GM18861 (cell line): ENCODE data around the gene MRPL55.

Experiments used
- ATAC-seq: cut with Tn5 transposase; IDR thresholded peaks from one replicate; pipeline ENCODE4 v1.9.1; 2021; ENCODE audit not compliant: unreplicated experiment

The MRPL55 gene

DNA sequence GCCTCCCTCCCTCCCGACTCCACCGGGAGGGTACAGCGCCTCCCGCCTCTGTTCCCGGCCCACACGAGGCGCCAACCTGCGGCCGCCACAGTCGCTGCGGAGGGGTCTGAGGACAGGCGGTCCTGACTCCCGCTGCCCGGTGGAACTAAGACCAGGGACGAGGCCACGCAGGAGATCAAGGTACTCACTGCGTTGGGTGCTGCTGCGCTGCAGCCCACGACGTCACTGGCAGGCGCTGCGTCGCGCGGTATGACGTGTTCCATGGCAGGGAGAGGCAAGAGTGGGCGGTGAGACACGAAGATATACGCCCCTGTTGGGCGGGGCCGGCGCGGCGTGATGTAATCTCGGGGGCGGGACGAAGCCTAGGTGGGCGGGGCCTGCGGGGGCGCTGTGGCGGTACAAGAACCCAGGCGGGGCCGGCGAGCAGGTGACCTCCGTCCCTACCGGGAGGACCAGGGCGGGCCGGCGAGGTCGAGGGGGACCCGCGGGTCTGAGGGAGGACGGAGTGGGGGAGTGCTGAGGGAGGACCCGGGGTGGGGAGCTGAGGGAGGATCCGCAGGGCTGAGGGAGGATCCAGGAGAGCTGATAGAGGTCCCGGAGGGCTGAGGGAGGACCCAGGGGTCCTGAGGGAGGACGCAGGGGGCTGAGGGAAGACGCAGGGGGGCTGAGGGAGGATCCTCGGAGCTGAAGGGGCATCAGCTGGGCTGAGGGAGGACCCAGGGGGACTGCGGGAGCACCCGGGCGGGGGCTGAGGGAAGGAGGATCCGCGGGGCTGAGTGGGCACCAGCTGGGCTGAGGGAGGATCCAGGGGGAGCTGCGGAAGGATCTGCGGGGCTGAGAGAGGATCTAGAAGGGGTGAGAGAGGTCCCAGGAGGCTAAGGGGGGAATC is at the start of gene MRPL55:
MRPL55 (minus strand) TSS at position 227 of the 889 bp plus-strand sequence. CDS start 1,039 bp downstream, outside the sequence.
- peak; percentile 85 for ATAC-seq

DNA sequence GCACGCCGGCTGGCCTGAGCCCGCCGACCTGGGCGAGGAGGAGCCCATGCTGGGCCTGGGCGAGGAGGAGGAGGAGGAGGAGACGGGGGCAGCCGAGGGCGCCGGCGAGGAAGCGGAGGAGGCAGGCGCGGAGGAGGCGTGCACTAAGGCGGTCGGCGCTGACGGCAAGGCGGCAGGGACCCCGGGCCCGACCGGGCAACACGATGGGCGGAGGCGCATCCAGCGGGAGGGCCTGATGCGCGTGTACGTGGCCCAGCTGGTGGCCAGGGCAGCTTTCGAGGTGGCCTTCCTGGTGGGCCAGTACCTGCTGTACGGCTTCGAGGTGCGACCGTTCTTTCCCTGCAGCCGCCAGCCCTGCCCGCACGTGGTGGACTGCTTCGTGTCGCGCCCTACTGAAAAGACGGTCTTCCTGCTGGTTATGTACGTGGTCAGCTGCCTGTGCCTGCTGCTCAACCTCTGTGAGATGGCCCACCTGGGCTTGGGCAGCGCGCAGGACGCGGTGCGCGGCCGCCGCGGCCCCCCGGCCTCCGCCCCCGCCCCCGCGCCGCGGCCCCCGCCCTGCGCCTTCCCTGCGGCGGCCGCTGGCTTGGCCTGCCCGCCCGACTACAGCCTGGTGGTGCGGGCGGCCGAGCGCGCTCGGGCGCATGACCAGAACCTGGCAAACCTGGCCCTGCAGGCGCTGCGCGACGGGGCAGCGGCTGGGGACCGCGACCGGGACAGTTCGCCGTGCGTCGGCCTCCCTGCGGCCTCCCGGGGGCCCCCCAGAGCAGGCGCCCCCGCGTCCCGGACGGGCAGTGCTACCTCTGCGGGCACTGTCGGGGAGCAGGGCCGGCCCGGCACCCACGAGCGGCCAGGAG is 49.3 kb upstream of the MRPL55 start:
- no peak for ATAC-seq

DNA sequence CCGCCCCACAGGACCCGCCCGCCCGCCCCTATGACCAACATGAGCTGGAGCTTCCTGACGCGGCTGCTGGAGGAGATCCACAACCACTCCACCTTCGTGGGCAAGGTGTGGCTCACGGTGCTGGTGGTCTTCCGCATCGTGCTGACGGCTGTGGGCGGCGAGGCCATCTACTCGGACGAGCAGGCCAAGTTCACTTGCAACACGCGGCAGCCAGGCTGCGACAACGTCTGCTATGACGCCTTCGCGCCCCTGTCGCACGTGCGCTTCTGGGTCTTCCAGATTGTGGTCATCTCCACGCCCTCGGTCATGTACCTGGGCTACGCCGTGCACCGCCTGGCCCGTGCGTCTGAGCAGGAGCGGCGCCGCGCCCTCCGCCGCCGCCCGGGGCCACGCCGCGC is 48.6 kb upstream of the MRPL55 start:
- no peak for ATAC-seq

DNA sequence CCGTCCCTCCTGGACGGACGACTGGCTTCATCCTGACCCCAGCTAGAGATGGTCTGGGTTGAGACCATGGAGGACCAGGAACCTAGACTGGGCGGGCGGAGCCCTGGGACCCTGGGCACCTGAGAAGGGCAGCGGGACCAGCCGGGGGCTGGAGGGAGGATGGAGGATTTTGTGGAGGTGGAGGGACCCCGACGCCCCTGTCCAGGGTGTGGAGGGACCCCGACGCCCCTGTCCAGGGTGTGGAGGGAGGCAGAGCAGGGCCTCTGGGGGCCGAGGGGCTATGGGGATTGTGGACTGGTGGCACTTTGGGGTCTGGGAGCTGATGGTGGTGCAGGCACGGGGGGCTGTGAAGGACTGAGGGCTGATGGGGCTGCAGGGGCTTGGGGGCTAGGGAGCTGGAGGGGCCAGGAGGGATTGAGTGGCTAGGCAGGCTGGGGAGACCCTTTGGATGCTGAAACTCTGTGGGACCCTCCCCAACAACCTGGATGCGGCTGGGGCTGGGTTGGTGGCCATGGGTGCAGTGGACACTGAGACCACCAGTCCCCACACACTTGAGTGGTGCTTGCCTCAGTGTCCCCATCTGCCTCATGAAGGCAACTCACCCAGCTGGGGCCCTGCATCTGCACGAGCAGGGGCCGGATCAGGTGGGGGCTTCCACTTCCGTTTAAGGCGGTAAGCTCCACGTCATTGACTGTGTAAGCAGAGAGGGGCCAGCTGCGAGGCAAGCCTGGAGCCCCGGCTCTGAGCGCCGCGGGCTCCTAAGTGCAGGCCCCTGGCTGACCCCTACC is 48.0 kb upstream of the MRPL55 start:
- ATAC-seq, result no peak

DNA sequence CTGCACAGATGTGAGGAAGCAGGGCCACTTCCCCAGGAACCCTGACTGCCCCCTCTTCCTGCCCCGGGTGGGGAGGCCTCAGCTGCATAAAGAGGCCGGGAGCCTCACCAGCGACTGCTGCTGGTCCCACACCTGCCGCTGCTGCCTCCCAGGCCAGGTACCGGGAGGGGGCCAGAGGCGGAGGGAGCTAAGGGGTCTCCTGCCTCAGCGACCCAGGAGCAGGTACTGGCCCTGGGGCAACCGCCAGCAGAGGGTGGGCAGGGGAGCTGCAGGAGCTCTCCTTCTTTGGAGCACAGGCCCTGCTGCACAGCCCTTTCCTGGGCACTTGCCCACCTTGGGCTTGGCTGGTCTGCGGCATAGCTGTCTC is 47.4 kb upstream of the MRPL55 start:
- no peak for ATAC-seq

DNA sequence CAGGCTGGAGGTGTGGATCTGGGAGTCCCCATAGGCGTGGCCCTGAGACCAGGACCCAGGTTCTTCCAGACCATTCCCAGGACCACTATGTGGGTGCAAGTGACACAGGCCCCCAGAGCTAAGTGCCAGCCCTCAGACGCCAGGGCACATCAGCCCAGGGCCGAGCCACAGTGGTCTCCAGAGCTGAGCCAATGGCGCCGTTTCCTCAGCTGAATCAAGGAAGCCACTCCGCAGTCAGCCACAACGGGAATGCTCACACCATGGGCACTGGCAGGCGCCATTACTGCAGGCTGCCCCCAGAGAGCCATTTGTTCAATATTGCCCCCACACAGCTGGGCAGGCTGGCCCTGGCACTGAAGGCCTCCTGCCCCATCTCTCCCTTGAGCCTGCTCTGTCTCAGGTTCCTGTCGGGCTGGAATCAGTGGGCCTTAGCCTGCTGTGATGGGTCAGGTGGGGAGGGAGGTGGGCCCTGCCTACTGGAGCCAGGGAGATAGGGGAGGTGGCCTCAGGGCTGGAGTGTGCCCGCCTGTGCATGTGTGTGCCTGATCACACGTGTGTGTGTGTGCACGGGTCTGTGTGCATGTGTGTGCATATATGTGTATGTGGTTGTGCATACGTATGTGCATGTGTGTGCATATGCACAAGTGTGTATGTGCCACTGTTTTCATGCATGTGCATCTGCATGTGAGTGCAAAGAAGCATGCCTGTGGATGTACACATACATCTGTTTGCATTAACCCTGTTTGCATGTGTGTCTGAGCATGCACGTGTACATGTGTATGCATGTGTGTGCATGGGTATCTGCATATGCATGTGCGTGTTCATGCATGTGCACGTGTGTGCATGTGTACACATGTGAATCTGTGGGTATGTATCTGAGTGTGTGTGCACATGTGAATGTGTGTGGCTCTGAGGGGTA is 46.8 kb upstream of the MRPL55 start:
- no peak for ATAC-seq

DNA sequence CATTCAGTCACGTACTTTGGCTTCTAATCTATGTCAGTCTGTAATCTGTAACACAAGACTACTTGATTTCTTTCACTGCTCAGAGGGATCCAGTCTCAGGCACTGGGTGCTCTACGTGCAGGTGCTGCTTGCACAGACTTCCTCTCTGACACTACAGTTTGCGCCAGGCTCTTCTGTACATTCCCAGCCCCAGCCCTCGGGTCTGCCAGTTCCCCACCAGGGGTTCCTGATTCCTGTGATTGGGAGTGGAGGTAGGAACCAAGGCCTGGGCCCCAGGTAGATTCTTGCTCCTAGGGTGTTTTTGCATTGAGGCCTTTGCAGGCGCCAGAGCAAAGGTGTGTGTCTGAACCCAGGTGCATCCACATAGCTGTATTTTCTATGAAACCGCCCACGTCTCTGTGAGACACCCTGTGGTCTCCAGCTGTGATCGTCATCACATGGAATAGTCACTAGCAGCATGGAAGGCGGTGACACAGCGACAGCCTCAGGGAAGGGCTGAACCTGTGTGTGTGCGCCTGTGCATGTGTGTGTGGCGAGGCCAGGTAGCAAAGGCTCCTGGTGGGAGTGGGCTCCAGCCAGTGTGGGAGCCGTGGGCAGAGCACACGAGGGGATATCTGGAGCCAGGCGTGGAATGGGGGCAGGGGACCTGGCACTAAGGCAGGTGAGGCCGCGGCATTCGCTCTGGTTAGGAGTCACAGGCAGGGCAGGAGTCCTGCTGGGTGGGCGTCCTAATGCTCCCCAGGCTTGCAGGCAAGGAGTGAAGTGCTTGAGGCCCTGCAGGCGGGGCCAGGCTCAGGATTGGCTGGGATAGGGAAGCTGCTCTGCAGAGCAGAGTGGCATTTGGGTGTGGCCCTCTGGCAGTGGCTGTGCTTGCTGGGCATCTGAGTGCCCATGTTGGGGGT is 45.8 kb upstream of the MRPL55 start:
- no peak for ATAC-seq

DNA sequence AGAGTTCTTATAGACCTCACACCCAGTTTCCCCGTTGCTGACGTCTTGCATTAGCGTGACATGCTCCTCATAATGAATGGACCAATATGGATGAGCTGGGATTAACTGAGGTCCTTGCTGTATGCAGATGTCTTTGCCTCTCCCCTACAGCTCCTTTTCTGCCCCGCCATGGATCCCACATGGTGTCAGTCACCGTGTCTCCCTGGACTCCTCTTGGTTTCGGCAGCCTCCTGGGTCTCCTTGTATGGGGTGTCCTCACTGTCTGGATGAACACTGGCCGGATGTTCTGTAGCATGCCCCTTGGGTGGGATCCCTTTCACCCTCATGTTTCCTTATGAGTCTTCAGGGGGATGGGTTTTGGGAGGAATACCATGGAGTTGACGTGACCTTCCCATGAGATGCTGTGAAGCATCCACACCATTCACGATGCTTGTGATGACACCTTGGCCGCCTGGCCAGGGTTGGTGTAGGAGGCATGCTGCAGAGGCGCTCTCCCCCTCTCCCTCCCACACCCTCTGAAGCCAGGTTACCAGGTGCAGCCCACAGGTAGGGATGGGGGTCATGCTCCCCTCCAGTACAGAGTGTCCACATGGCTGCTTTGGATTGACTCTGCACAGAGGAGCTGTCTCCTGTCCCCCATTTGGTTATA is 45.0 kb upstream of the MRPL55 start:
- no peak for ATAC-seq

DNA sequence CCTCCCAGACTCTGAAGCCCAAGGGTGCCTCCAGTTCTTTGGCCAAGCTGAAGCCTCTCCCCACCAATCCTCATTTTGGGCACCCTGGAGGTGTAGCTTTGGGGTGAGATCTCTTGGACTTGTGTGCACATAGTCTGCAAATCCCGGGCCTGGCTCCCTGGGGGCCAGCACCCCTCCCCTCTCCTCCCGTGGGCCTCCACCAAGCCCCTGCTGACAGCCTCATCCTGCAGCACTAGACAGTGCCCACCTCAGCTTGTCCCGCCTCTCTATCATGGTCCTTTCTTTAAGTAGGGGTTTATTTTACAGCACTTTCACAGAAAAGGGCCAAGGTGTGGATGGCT is 43.8 kb upstream of the MRPL55 start:
- ATAC-seq, result no peak

DNA sequence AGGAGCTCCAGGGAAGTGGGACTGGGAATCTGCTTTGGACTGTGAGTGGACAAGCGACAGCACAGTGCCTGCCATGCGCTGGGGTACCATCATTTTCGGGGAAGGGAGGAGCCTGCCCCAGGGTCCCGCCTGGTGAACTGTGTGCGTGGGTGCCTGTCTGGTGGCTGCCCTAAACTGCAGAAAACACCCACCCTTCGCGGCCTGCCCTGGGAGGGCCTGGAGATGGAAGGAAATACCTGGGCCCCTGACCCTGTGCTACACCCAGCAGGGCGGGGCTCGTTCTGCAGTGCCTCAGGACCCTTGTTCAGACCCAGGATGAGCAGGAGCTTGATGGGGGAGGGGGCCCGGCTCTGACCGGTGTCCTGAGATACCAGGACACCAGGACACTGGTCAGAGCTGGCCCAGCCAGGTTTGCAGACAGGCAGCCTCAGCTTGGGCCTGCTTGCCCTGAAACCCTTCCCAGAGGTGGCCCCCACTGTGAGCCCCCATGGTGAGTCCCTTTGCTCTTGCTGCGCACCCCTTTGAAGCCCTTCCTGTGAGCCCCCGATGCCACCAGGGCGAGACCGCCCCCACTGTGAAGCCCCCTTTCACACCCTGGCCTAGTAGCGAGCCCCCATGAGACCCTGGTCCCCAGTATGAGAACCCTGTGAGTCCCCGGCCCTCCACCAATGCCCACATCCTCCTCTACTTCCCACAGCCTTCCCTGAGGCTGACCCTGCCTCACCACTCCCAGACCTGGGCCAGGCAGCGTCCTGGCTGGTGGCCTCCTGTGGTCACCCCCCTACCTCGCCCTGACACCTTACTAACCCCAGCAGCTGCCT is 43.2 kb upstream of the MRPL55 start:
- ATAC-seq, result no peak

DNA sequence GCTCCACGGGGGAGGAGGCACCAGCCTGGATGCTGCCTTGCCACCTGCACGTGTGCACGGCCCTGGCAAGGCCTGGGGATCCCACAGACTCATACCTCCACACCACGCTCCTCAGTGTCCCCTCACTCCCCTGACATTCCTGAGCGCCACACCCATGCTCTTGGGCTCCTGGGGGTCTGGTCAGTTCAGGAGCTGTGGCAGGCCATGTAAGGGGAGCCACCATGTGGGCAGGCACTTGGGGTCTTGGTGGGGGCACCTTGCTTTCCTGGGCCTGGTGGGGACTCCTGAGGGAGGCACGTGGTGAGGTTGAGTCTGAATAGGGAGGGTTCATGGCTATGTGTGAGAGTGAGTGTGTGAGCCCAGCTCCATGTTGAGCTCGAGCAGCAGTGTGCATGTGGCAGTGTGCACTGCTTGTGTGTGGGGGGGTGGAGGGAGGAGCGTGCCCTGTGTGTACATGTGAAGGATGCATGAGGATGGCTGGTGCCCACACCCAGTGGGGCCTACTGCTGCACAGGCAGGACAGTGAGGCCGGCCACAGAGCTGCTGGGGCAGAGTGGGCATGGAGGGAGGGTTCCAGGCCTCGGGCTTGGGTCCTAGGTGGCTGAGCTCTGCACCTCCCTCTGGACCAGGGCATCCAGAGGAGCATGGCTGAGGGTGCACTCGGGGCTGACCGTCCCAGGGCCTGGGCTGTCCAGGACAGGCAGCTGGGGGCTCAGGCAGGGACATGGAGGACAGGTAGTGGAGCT is 42.3 kb upstream of the MRPL55 start:
- ATAC-seq, result no peak

DNA sequence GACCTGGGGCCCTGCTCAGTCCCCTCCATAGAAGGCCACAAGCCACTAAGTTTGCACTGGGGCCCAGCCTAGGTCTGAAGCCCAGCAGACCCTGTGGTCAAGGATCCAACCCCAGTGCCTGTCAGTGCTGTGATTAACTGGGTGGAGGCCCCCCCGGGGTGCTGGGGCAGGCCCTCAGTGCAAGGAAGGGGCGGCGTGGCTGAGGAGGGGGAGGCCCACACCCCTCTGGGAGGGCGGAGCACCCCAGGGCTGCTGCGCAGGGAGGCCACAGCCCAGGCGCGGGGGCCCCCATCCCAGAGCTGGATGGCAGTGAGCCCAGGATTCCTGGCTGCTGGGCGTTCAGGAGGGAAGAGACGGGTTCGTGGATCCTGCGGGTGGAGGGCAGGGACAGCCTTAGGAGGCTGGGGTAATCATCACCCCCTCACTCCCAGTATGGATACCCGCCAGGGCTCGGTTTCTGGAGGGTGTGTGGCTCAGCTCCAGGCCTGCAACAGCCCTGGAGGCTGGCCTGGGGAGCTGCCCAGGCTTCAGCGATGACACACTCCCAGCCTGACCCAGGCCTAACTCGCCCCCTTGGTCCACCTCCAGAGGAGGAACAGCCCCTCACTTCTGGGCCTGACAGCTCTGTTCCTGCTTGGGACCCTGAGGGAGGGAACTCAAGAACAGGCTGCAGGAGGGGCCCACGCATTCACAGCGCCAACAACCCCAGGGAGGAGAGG is 41.5 kb upstream of the MRPL55 start:
- no peak for ATAC-seq

DNA sequence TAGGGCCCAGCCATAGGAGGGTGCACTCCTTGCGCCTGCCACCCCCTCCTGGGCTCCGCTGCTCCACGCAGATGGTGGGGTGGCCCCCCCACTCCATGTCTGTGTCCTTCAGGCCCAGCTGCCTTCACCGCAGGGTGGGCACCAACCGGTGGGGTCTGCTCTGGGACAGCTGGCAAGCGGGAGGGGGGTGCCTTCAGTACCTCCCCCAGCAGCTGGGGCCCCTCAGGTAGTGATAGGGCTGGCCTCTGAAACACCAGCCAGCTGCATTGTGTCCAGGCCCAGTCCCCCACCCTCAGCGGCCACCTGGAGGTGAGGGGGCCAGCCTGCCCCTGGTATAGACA is 41.0 kb upstream of the MRPL55 start:
- ATAC-seq, result no peak

DNA sequence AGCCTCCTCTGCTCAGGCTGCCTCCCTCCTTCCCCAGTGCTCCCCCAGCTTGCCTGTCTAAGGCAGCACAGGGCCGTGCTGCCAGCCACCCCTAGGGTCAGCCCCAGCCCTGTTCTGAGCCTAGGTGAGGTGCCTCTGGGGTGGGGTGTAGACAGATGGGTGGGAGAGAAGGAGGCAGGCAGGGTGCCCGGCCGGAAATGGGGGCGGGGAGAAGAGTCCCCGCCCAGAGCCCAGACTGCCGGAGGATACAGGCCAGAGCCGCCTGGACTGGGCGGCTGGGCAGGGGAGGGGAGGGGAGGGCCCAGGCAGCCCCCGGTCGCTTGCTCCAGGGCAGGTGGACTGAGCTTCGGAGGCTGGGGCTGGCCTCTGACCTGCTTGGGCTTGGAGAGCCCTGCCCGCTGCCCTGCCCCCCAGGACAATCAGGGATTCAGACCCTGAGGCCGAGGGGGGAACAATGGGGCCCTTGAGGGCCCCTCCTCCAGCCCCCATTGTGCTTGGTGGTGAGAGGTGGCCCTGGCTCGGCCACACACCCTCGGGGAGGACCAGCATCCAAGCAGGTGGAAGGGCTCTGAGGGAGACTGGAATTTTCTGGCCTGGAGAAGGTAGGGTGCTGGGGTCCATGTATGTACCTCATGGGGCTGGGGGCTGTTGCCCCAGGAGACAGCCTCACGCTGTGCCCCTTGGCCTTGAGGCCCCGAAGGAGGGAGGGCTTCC is 40.5 kb upstream of the MRPL55 start, which contains the start of gene GJC2:
GJC2 (plus strand) TSS at position 525 of the 714 bp plus-strand sequence. CDS start 7,829 bp downstream, outside the sequence.
- ATAC-seq, result no peak

DNA sequence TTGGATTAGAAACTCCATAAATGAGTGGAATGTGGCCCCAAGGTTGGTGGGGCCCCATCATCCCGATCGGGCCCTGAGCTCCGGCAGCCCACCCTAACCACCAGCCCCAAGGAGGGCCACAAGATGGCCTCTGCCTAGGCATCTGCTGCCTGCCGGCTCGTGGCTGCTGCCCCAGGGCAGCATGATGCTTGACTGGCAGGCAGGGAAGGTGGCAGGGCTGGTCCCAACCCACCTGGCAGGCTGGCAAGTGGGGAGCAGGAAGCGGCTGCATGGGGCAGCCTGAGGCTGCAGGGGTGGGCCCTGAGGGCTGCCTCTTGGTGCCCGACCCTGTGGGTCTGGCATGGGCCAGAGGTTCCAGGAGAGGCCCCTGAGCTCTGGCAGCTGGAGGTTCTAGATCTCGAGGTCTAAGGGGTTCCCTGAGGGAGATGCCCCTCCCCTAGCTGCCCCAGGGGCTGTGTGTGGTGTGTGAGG is 39.9 kb upstream of the MRPL55 start:
- ATAC-seq, result no peak
